T47D (cell line): ENCODE measurements around the gene INHBC.

Experiments used
- DNase-seq, 2 experiments: peaks; one replicate each; pipeline versions ENCODE4 v3.0.0 to v3.0.0-alpha.2; 2011 to 2012; ENCODE audit warnings: low read depth in 1 of 2, low spot score in 1 of 2
- JUND ChIP-seq: IDR thresholded peaks from 2 replicates; pipeline ENCODE4 v1.6.1; 2012; ENCODE audit warnings: low read depth
- in situ Hi-C: cut with HindIII; loops from 2 replicates; pipeline ENCODE4 v1.10.0; 2016; ENCODE audit warnings: low sequenced_read_pairs, low pct_unique_long_range_greater_than_20kb

INHBC gene

GRCh38 chr12:57459750-57460467, 25.3 kb downstream of the INHBC start, which contains the start of gene GLI1:
GLI1 (plus strand) TSS chr12:57459785; CDS start chr12:57463692, 3,907 bp downstream.
- in situ Hi-C loops, result no loop called here
- DNase-seq, result peak in 1 of 2 experiments; percentile 73
- TF ChIP-seq JUND, result no peak

- in situ Hi-C loops, result no loop called here
- TF ChIP-seq JUND, result no peak
- DNase-seq, result no peak
Observed at GRCh38 chr12:57460468-57460784, 25.8 kb downstream of the INHBC start.

- no peak for DNase-seq
- TF ChIP-seq JUND, result no peak
- in situ Hi-C loops, result no loop called here
Observed at GRCh38 chr12:57460841-57461275, 26.3 kb downstream of the INHBC start.

- peak in 1 of 2 experiments; percentile 41 for DNase-seq
- TF ChIP-seq JUND, result no peak
- in situ Hi-C loops, result no loop called here
Observed at GRCh38 chr12:57461276-57461916, 26.8 kb downstream of the INHBC start.

GRCh38 chr12:57461917-57462250, 27.3 kb downstream of the INHBC start:
- no peak for DNase-seq
- in situ Hi-C loops, result no loop called here
- no peak for TF ChIP-seq JUND

GRCh38 chr12:57462251-57462911, 27.8 kb downstream of the INHBC start:
- peak; percentile 93 to 98 for DNase-seq
- TF ChIP-seq JUND, result no peak
- in situ Hi-C loops, result no loop called here

- no peak for DNase-seq
- in situ Hi-C loops, result no loop called here
- TF ChIP-seq JUND, result no peak
Observed at GRCh38 chr12:57462912-57463253, 28.3 kb downstream of the INHBC start.

GRCh38 chr12:57464569-57464968, 30.0 kb downstream of the INHBC start:
- no peak for TF ChIP-seq JUND
- in situ Hi-C loops, result no loop called here
- DNase-seq, result no peak

GRCh38 chr12:57465030-57465746, 30.6 kb downstream of the INHBC start:
- in situ Hi-C loops, result no loop called here
- no peak for TF ChIP-seq JUND
- no peak for DNase-seq

GRCh38 chr12:57465747-57466505, 31.3 kb downstream of the INHBC start:
- in situ Hi-C loops, result no loop called here
- no peak for TF ChIP-seq JUND
- DNase-seq, result no peak

GRCh38 chr12:57467212-57467874, 32.8 kb downstream of the INHBC start:
- no peak for TF ChIP-seq JUND
- in situ Hi-C loops, result no loop called here
- no peak for DNase-seq

GRCh38 chr12:57467915-57468314, 33.3 kb downstream of the INHBC start:
- in situ Hi-C loops, result no loop called here
- no peak for TF ChIP-seq JUND
- no peak for DNase-seq
